HL-60 (cell line): ENCODE results near the gene CCDC82.

Experiments used
- GABPA ChIP-seq: IDR thresholded peaks from 2 replicates; pipeline ENCODE4 v1.6.1; 2012; ENCODE audit warnings: low read depth
- POLR2AphosphoS5 ChIP-seq: IDR thresholded peaks from 2 replicates; pipeline ENCODE4 v1.6.1; 2012; ENCODE audit warnings: low read depth
- TF ChIP-seq, protein P1 (sequence below): IDR thresholded peaks from one replicate; pipeline ENCODE4 v1.5.1; 2011; ENCODE audit warnings: low read length, control low read depth, inconsistent platforms; ENCODE audit not compliant: insufficient read depth

DNA sequence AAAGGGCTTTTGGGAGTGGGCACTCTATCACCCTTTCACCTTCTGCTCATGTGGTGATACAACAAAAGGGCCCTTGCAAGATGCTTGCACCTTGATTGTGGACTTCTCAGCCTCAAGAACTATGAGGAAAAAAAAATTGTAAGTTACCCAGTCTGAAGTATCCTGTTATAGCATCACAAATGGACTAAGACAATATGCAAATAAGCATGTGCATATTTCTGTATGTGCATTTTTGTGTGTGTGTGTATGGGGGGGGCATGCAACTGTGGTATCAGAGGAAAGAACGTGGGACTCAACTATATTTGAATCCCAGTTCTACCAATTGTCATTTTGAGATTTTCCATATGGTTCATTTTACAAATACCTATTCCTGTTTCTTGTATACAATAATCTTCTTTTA, 11.0 kb upstream of the CCDC82 start:
- TF ChIP-seq, protein P1, sequence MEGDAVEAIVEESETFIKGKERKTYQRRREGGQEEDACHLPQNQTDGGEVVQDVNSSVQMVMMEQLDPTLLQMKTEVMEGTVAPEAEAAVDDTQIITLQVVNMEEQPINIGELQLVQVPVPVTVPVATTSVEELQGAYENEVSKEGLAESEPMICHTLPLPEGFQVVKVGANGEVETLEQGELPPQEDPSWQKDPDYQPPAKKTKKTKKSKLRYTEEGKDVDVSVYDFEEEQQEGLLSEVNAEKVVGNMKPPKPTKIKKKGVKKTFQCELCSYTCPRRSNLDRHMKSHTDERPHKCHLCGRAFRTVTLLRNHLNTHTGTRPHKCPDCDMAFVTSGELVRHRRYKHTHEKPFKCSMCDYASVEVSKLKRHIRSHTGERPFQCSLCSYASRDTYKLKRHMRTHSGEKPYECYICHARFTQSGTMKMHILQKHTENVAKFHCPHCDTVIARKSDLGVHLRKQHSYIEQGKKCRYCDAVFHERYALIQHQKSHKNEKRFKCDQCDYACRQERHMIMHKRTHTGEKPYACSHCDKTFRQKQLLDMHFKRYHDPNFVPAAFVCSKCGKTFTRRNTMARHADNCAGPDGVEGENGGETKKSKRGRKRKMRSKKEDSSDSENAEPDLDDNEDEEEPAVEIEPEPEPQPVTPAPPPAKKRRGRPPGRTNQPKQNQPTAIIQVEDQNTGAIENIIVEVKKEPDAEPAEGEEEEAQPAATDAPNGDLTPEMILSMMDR: no peak
- no peak for TF ChIP-seq GABPA
- no peak for TF ChIP-seq POLR2AphosphoS5
